Upper lobe of left lung (tissue), 6 donors: ENCODE results near the gene SRBD1. TPM values are rescaled to one million over a fixed set of nuclear protein-coding genes. Genes with fewer than 3 reads are reported as not detected.

ENCODE experiments used
- ATAC-seq, 2 donors: fragments of 200-7000 bp; cut with Tn5 transposase; one replicate each; pipeline ENCODE4 v1.9.1; 2022; ENCODE audit warnings: mild to moderate bottlenecking in 2 of 2, moderate library complexity in 2 of 2; ENCODE audit not compliant: low FRiP score in 2 of 2
- DNase-seq, 2 donors: peaks; one replicate each; pipeline ENCODE4 v3.0.0-alpha.2; 2019 to 2020
- H3K27ac ChIP-seq, 4 donors: fragments of 200-600 bp; sonication (generic); one replicate each; pipeline ENCODE4 v1.5.1; 2016 to 2019
- H3K27me3 ChIP-seq, 4 donors: fragments of 200-600 bp; sonication (generic); one replicate each; pipeline ENCODE4 v1.5.1; 2017 to 2019
- H3K36me3 ChIP-seq, 4 donors: fragments of 200-600 bp; sonication (generic); one replicate each; pipeline ENCODE4 v1.5.1; 2016 to 2019
- H3K4me1 ChIP-seq, 4 donors: fragments of 200-600 bp; sonication (generic); one replicate each; pipeline ENCODE4 v1.5.1; 2018 to 2019
- H3K4me3 ChIP-seq, 4 donors: fragments of 200-600 bp; sonication (generic); one replicate each; pipeline ENCODE4 v1.5.1; 2017 to 2019; ENCODE audit warnings: mild to moderate bottlenecking in 2 of 4, moderate library complexity in 1 of 4
- H3K9me3 ChIP-seq, 4 donors: fragments of 200-600 bp; sonication (generic); one replicate each; pipeline ENCODE4 v1.5.1; 2018 to 2019
- CTCF ChIP-seq, 6 experiments: fragments of 450-650 bp in 4 of 6; fragments of 200-600 bp in 2 of 6; sonication (generic) in 2 of 6; IDR thresholded peaks; one replicate each; pipeline ENCODE4 v1.5.1; 2016 to 2019; ENCODE audit warnings: antibody characterized with exemption in 6 of 6
- EP300 ChIP-seq, 4 donors: sonication (generic); formaldehyde crosslinking; IDR thresholded peaks; one replicate each; pipeline ENCODE4 v1.5.1; 2017; ENCODE audit warnings: antibody characterized with exemption in 4 of 4, control low read depth in 2 of 4
- POLR2A ChIP-seq, 4 donors: fragments of 450-650 bp; IDR thresholded peaks; one replicate each; pipeline ENCODE4 v1.5.1; 2016 to 2017; ENCODE audit warnings: antibody characterized with exemption in 4 of 4, mild to moderate bottlenecking in 2 of 4
- POLR2AphosphoS5 ChIP-seq, 2 donors: sonication (generic); formaldehyde crosslinking; IDR thresholded peaks; one replicate each; pipeline ENCODE4 v1.5.1; 2017; ENCODE audit warnings: antibody characterized with exemption in 2 of 2
- WGBS, 2 donors: methylation state at CpG; one replicate each; pipeline ENCODE4 v1.1.5; 2017 to 2018; 5-methylcytosine and 5-hydroxymethylcytosine counted together
- total RNA-seq, 6 donors: library from RNA; depleted of rRNA in 4 of 6; stranded (reverse); fragments of >200 nt in 4 of 6; gene quantifications; one replicate each; pipeline versions ENCODE4 v1.1.0 to v1.2.1, GENCODE V29; 2016 to 2021
- donor health status: DM: no; HTN: no; CAD: no; lungs with moderate emphysema.
- donor health status: DM: no; HTN: yes; CAD: no; lungs with severe emphysema.

SRBD1 gene
- total RNA-seq, 6 donors from 2014 or later = 16.4 to 38.3 (median 19.0) TPM

GRCh38 chr2:45406621-45407020 is 204.4 kb downstream of the SRBD1 start:
- DNase-seq = no peak
- Histone ChIP-seq H3K27ac (no peak overlapping the region), H3K27me3 (no peaks in the 10 kb centered on the region), H3K36me3 (peaks cover 0 to 17% (median 0%) of the 10 kb centered on the region in 4 donors), H3K4me3 (no peak overlapping the region), H3K4me1 (no peaks in the 10 kb centered on the region), H3K9me3 (no peaks in the 10 kb centered on the region)
- WGBS, 2 donors = 76 to 86% methylated on average over 2 of the region's 2 CpGs
- TF ChIP-seq POLR2AphosphoS5 (IDR thresholded peaks at IDR 0.05) (no peak), EP300 (IDR thresholded peaks at IDR 0.05) (no peak), CTCF (IDR thresholded peaks at IDR 0.05) (no peak), POLR2A (IDR thresholded peaks at IDR 0.05) (no peak)
- ATAC-seq = no peak

- Histone ChIP-seq H3K4me1 (no peaks in the 10 kb centered on the region), H3K4me3 (no peak overlapping the region), H3K27ac (no peak overlapping the region), H3K36me3 (peaks cover 0 to 10% (median 0%) of the 10 kb centered on the region in 4 donors), H3K27me3 (no peaks in the 10 kb centered on the region), H3K9me3 (no peaks in the 10 kb centered on the region)
- TF ChIP-seq POLR2A (IDR thresholded peaks at IDR 0.05) (no peak), POLR2AphosphoS5 (IDR thresholded peaks at IDR 0.05) (no peak), CTCF (IDR thresholded peaks at IDR 0.05) (no peak), EP300 (IDR thresholded peaks at IDR 0.05) (no peak)
- 80 to 90% methylated on average over 3 of the region's 3 CpGs for WGBS, 2 donors
- ATAC-seq = peak in 1 of 2 donors; percentile 54
- DNase-seq = no peak
These were observed 206.2 kb downstream of the SRBD1 start for GRCh38 chr2:45404807-45405297.

- H3K27me3 ChIP-seq = no peaks in the 10 kb centered on the region
- no peaks in the 10 kb centered on the region for H3K9me3 ChIP-seq
- H3K36me3 ChIP-seq = peaks cover 0 to 6% (median 0%) of the 10 kb centered on the region in 4 donors
- no peak overlapping the region for H3K27ac ChIP-seq
- TF ChIP-seq EP300 (IDR thresholded peaks at IDR 0.05) (no peak), POLR2A (IDR thresholded peaks at IDR 0.05) (no peak), POLR2AphosphoS5 (IDR thresholded peaks at IDR 0.05) (no peak), CTCF (IDR thresholded peaks at IDR 0.05) (no peak)
- DNase-seq (no peak), ATAC-seq (no peak)
- no peak overlapping the region for H3K4me3 ChIP-seq
- H3K4me1 ChIP-seq = no peaks in the 10 kb centered on the region
These were observed 208.0 kb downstream of the SRBD1 start for GRCh38 chr2:45403036-45403435.

- Histone ChIP-seq H3K27me3 (no peaks in the 10 kb centered on the region), H3K4me3 (no peak overlapping the region), H3K9me3 (no peaks in the 10 kb centered on the region), H3K4me1 (no peaks in the 10 kb centered on the region), H3K27ac (no peak overlapping the region), H3K36me3 (peaks cover 0 to 5% (median 0%) of the 10 kb centered on the region in 4 donors)
- TF ChIP-seq POLR2AphosphoS5 (IDR thresholded peaks at IDR 0.05) (no peak), CTCF (IDR thresholded peaks at IDR 0.05) (no peak), EP300 (IDR thresholded peaks at IDR 0.05) (no peak), POLR2A (IDR thresholded peaks at IDR 0.05) (no peak)
- DNase-seq (no peak), ATAC-seq (no peak)
- WGBS, 2 donors = 89 to 91% methylated on average over 5 of the region's 5 CpGs
These were observed 209.6 kb downstream of the SRBD1 start for GRCh38 chr2:45401431-45401922.
